ENCODE measurements around the gene CFAP65.

DNA sequence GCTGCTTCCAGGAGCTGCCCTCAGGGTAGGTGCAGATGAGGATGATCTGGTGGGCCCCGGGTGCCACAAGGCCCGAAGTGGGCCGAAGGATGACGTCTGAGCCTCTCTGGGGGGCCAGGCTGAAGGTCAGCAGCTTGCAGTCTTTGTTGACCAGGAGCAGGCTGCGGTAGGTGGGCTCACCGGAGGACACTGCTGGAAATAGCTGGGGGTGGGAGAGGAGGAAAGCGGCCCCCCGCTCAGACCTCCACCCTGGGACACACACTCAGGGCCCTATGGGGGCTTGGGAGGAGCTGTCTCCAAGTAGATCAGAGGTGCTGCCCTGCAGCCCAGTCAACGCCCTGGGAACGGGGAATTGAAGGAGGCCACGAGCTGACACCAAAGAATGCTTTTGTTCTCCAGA lies 17.3 kb downstream of the CFAP65 start:
- TF ChIP-seq, protein P1, sequence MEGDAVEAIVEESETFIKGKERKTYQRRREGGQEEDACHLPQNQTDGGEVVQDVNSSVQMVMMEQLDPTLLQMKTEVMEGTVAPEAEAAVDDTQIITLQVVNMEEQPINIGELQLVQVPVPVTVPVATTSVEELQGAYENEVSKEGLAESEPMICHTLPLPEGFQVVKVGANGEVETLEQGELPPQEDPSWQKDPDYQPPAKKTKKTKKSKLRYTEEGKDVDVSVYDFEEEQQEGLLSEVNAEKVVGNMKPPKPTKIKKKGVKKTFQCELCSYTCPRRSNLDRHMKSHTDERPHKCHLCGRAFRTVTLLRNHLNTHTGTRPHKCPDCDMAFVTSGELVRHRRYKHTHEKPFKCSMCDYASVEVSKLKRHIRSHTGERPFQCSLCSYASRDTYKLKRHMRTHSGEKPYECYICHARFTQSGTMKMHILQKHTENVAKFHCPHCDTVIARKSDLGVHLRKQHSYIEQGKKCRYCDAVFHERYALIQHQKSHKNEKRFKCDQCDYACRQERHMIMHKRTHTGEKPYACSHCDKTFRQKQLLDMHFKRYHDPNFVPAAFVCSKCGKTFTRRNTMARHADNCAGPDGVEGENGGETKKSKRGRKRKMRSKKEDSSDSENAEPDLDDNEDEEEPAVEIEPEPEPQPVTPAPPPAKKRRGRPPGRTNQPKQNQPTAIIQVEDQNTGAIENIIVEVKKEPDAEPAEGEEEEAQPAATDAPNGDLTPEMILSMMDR (IDR thresholded peaks at IDR 0.05; ENCODE audit: low read depth, low read length, poor library complexity, severe bottlenecking), result no peak
- no peak for TF ChIP-seq EZH2phosphoT487 (IDR thresholded peaks at IDR 0.05; ENCODE audit: borderline replicate concordance, low read length)
